ENCODE measurements around the gene RAB31.

GRCh38 chr18:9683418-9684396 is 24.4 kb upstream of the RAB31 start:
- no peak for TF ChIP-seq ZBTB3 (CRISPR knock-in tag; IDR thresholded peaks at IDR 0.05; ENCODE audit: borderline replicate concordance, low read depth)
- TF ChIP-seq EZH2 (conservative IDR thresholded peaks at IDR 0.05; ENCODE audit: low read depth, low read length), result no peak
- no peak for TF ChIP-seq MTF1 (CRISPR knock-in tag; IDR thresholded peaks at IDR 0.05)
- TF ChIP-seq MXI1 (IDR thresholded peaks at IDR 0.05; ENCODE audit: borderline replicate concordance, low read depth, low read length), result no peak
